GM23338 (cell line): ENCODE measurements around the gene CIB1. TPM values are rescaled to one million over a fixed set of nuclear protein-coding genes. Genes with fewer than 3 reads are reported as not detected.
A peak's percentile ranks its signal among the peaks of the same experiment; 100 is the strongest.

Experiments used
- ATAC-seq: fragments of 200-7000 bp; cut with Tn5 transposase; 3 replicates; pipeline ENCODE4 v1.9.1; 2020
- DNase-seq: peaks from one replicate; pipeline ENCODE4 v3.0.0-alpha.2; 2015; ENCODE audit warnings: low spot score
- H2AFZ ChIP-seq: fragments of 200-600 bp; sonication (generic); 2 replicates; pipeline ENCODE4 v1.8.0; 2016; ENCODE audit warnings: antibody characterized with exemption, mild to moderate bottlenecking, moderate library complexity
- H3F3A ChIP-seq: fragments of 200-600 bp; sonication (generic); replicated peaks from 2 replicates; pipeline ENCODE4 v1.8.0; 2017; ENCODE audit warnings: antibody characterized with exemption, mixed run types, low read depth
- H3K27ac ChIP-seq: fragments of 200-600 bp; sonication (generic); 2 replicates; pipeline ENCODE4 v1.6.1; 2016; ENCODE audit warnings: low read depth
- H3K27me3 ChIP-seq: fragments of 200-600 bp; sonication (generic); 2 replicates; pipeline ENCODE4 v1.8.0; 2016; ENCODE audit warnings: mild to moderate bottlenecking, mixed run types, moderate library complexity; ENCODE audit not compliant: insufficient read depth
- H3K36me3 ChIP-seq: fragments of 200-600 bp; sonication (generic); 2 replicates; pipeline ENCODE4 v1.8.0; 2016; ENCODE audit warnings: mild to moderate bottlenecking; ENCODE audit not compliant: insufficient read depth
- H3K4me1 ChIP-seq: fragments of 200-600 bp; sonication (generic); 2 replicates; pipeline ENCODE4 v1.8.0; 2016; ENCODE audit warnings: mild to moderate bottlenecking, moderate library complexity; ENCODE audit not compliant: insufficient read depth
- H3K4me2 ChIP-seq: fragments of 200-600 bp; sonication (generic); 2 replicates; pipeline ENCODE4 v1.7.1; 2017; ENCODE audit warnings: mixed run types
- H3K4me3 ChIP-seq: fragments of 200-600 bp; sonication (generic); 2 replicates; pipeline ENCODE4 v1.6.1; 2016; ENCODE audit warnings: mixed run types
- H3K79me2 ChIP-seq: fragments of 200-600 bp; sonication (generic); replicated peaks from 2 replicates; pipeline ENCODE4 v1.8.0; 2017; ENCODE audit warnings: mild to moderate bottlenecking; ENCODE audit not compliant: insufficient read depth
- H3K9me2 ChIP-seq: fragments of 200-600 bp; sonication (generic); 2 replicates; pipeline ENCODE4 v1.8.0; 2017; ENCODE audit not compliant: insufficient read depth
- H4K20me1 ChIP-seq: fragments of 200-600 bp; sonication (generic); replicated peaks from 2 replicates; pipeline ENCODE4 v1.8.0; 2017; ENCODE audit warnings: mild to moderate bottlenecking; ENCODE audit not compliant: insufficient read depth
- H3K27ac Mint-ChIP-seq: 2 replicates; pipeline ENCODE4 v1.8.0; 2020; ENCODE audit warnings: inconsistent platforms, mild to moderate bottlenecking, moderate library complexity, mixed read lengths
- H3K27me3 Mint-ChIP-seq: 3 replicates; pipeline ENCODE4 v1.8.0; 2022; ENCODE audit warnings: low read depth, mild to moderate bottlenecking, moderate library complexity, mixed read lengths, inconsistent platforms; ENCODE audit not compliant: insufficient read depth, poor library complexity
- H3K36me3 Mint-ChIP-seq: 3 replicates; pipeline ENCODE4 v1.8.0; 2021; ENCODE audit warnings: low read depth, mild to moderate bottlenecking, inconsistent platforms, moderate library complexity, mixed read lengths
- H3K4me1 Mint-ChIP-seq: 3 replicates; pipeline ENCODE4 v1.8.0; 2020; ENCODE audit warnings: mild to moderate bottlenecking, inconsistent platforms, mixed read lengths
- H3K4me3 Mint-ChIP-seq: 3 replicates; pipeline ENCODE4 v1.8.0; 2021; ENCODE audit warnings: moderate library complexity, mild to moderate bottlenecking, inconsistent platforms, mixed read lengths
- H3K9me3 Mint-ChIP-seq: 3 replicates; pipeline ENCODE4 v1.8.0; 2020; ENCODE audit warnings: moderate library complexity, mild to moderate bottlenecking, inconsistent platforms, mixed read lengths
- CREB1 ChIP-seq: fragments of 250-450 bp; sonication (Bioruptor Pico); IDR thresholded peaks from 2 replicates; pipeline ENCODE4 v1.5.0; 2020; ENCODE audit warnings: low read depth, mild to moderate bottlenecking, moderate library complexity
- EZH2 ChIP-seq: fragments of 200-600 bp; sonication (generic); IDR thresholded peaks from one replicate; pipeline ENCODE4 v1.8.0; 2017; ENCODE audit warnings: antibody characterized with exemption, mild to moderate bottlenecking, low read depth; ENCODE audit not compliant: unreplicated experiment
- EZH2phosphoT487 ChIP-seq: fragments of 200-600 bp; sonication (generic); IDR thresholded peaks from one replicate; pipeline ENCODE4 v1.8.1; 2018; ENCODE audit warnings: antibody characterized with exemption; ENCODE audit not compliant: unreplicated experiment
- JUNB ChIP-seq: IDR thresholded peaks from one replicate; pipeline ENCODE4 v1.6.1; 2016; ENCODE audit warnings: antibody characterized with exemption; ENCODE audit not compliant: unreplicated experiment
- NANOG ChIP-seq: IDR thresholded peaks from 2 replicates; pipeline ENCODE4 v1.6.1; 2016; ENCODE audit warnings: antibody characterized with exemption, borderline replicate concordance
- POLR2AphosphoS5 ChIP-seq: IDR thresholded peaks from 2 replicates; pipeline ENCODE4 v1.6.1; 2016; ENCODE audit warnings: antibody characterized with exemption, low read depth
- REST ChIP-seq: IDR thresholded peaks from one replicate; pipeline ENCODE4 v1.6.1; 2018; ENCODE audit warnings: antibody characterized with exemption; ENCODE audit not compliant: unreplicated experiment
- STAT1 ChIP-seq: IDR thresholded peaks from one replicate; pipeline ENCODE4 v1.6.1; 2016; ENCODE audit warnings: antibody characterized with exemption; ENCODE audit not compliant: unreplicated experiment
- ZNF331 ChIP-seq: fragments of 250-450 bp; sonication (Bioruptor Pico); IDR thresholded peaks from 2 replicates; pipeline ENCODE4 v1.5.0; 2020; ENCODE audit warnings: low read depth, mild to moderate bottlenecking, moderate library complexity
- polyA plus RNA-seq: library from polyadenylated mRNA; unstranded; fragments of >200 nt; fragmentation: Nextera tagmentation; extraction: Ambion mirVana; gene quantifications from 2 replicates; pipeline ENCODE4 v1.2.1, GENCODE V29; 2016
- total RNA-seq: library from RNA; depleted of rRNA; stranded (reverse); fragments of >200 nt; shearing (Covaris generic); gene quantifications from 2 replicates; pipeline ENCODE4 v1.2.3, GENCODE V29; 2014
- TF ChIP-seq, protein P1 (sequence below): IDR thresholded peaks from 2 replicates; pipeline ENCODE4 v1.6.1; 2016; ENCODE audit warnings: antibody characterized with exemption

The CIB1 gene
- total and polyA plus RNA-seq, 2 experiments from 2014 or later, result 9.8 to 35.9 TPM

- TF ChIP-seq NANOG (no peak), EZH2phosphoT487 (no peak), JUNB (no peak), ZNF331 (CRISPR knock-in tag) (no peak), STAT1 (no peak)
Measured at GRCh38 chr15:90203473-90203872, 30.3 kb downstream of the CIB1 start (continued).

- Histone ChIP-seq H3K4me2 (peak overlapping the region; percentile 99), H3K27ac (no peak overlapping the region), H3K79me2 (peaks cover 37% of the 10 kb centered on the region), H3K4me3 (peak overlapping the region; percentile 98), H3K36me3 (no peaks in the 10 kb centered on the region), H3K27me3 (no peaks in the 10 kb centered on the region), H3K4me1 (peaks cover 14% of the 10 kb centered on the region), H2AFZ (no peak overlapping the region), H3K9me2 (no peaks in the 10 kb centered on the region), H4K20me1 (peaks cover 15% of the 10 kb centered on the region), H3F3A (peaks cover 7% of the 10 kb centered on the region; the same call in 1 of the 2 replicates)
- Mint-ChIP-seq H3K9me3 (no peaks in the 10 kb centered on the region), H3K36me3 (peaks cover 8% of the 10 kb centered on the region; the same call in 1 of the 3 replicates), H3K4me1 (peaks cover 18% of the 10 kb centered on the region), H3K27me3 (peaks cover 9% of the 10 kb centered on the region), H3K4me3 (peak overlapping the region; percentile 81), H3K27ac (no peak overlapping the region)
- no peak for ATAC-seq
- no peak for TF ChIP-seq REST
- TF ChIP-seq, protein P1, sequence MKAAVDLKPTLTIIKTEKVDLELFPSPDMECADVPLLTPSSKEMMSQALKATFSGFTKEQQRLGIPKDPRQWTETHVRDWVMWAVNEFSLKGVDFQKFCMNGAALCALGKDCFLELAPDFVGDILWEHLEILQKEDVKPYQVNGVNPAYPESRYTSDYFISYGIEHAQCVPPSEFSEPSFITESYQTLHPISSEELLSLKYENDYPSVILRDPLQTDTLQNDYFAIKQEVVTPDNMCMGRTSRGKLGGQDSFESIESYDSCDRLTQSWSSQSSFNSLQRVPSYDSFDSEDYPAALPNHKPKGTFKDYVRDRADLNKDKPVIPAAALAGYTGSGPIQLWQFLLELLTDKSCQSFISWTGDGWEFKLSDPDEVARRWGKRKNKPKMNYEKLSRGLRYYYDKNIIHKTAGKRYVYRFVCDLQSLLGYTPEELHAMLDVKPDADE, result no peak
- no peak for DNase-seq
Measured at GRCh38 chr15:90202929-90203328, 30.8 kb downstream of the CIB1 start.

DNA sequence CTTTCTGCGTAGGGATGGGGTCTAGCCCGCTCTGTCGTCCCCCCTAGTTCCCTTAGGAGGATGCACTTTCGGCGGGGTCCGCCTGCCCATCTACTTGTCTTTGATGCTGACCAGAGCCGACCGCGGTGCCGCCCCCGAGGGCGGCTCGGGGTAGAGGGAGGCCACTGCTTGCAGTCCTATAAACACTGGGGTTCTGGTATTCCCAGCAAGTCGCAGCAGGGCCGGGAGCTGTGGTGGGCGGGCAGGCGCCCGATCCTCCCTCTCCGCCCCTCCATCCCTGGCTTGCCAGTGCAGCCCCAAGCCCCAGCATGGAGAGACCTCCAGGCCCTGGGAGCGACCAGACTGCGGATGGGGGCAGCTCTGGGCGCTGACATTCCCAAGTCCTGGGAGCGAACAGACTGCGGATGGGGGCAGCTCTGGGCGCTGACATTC is 31.8 kb downstream of the CIB1 start:
- peaks cover 5% of the 10 kb centered on the region; the same call in 1 of the 3 replicates for H3K36me3 Mint-ChIP-seq
- no peak overlapping the region for H3K27ac ChIP-seq
- peaks cover 9% of the 10 kb centered on the region for H3K27me3 Mint-ChIP-seq
- peaks cover 14% of the 10 kb centered on the region for H3K4me1 ChIP-seq
- no peaks in the 10 kb centered on the region for H3K9me2 ChIP-seq
- H3K27me3 ChIP-seq, result no peaks in the 10 kb centered on the region
- peaks cover 7% of the 10 kb centered on the region; the same call in 1 of the 2 replicates for H3F3A ChIP-seq
- H3K36me3 ChIP-seq, result no peaks in the 10 kb centered on the region
- peak overlapping the region; percentile 59; the same call in 1 of the 2 replicates for H3K27ac Mint-ChIP-seq
- H3K9me3 Mint-ChIP-seq, result no peaks in the 10 kb centered on the region
- peak overlapping the region; percentile 98 for H3K4me3 ChIP-seq
- H4K20me1 ChIP-seq, result peaks cover 15% of the 10 kb centered on the region
- ATAC-seq (peak; percentile 38), DNase-seq (peak; percentile 52)
- peaks cover 18% of the 10 kb centered on the region for H3K4me1 Mint-ChIP-seq
- H3K4me3 Mint-ChIP-seq, result peak overlapping the region; percentile 81
- H3K79me2 ChIP-seq, result peaks cover 32% of the 10 kb centered on the region
- H2AFZ ChIP-seq, result peak overlapping the region; percentile 81; the same call in 1 of the 2 replicates
- peak overlapping the region; percentile 99 for H3K4me2 ChIP-seq
- TF ChIP-seq EZH2 (no peak), POLR2AphosphoS5 (no peak), CREB1 (CRISPR knock-in tag) (no peak)
